ENCODE measurements around the gene PDE4D. TPM values are rescaled to one million over a fixed set of nuclear protein-coding genes. Genes with fewer than 3 reads are reported as not detected.
"Not testable (repeated sequence)": the region's sequence is repeated elsewhere in the genome, so short reads cannot be mapped to it uniquely, and the experiment has no call there.

Gene PDE4D
- total RNA-seq, 1 donor from 2014 or later, result 13.2 TPM

DNA sequence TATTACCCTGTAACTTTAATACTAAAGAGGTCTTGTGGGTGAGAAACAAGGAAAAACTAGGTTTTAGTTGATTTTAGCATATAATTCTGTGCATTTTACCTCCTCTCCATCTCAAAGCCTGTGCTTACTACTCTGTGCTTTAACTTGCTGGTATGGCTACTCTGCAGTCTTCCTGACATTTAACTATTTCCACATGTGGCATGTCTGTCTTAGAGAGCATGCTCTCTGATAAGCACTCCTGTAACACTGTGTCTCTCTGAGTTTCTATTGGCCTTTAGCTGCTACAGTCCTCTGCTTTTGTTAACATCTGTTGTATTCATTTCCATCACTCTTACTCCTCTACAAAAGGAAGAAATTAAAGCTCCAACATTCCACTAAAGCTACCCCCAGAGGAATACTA, 892.4 kb downstream of the PDE4D start:
- peaks cover 17% of the 10 kb centered on the region for H3K4me1 Mint-ChIP-seq (ENCODE audit: low read depth, unreplicated experiment)
- H3K27me3 Mint-ChIP-seq (ENCODE audit: unreplicated experiment), result no peaks in the 10 kb centered on the region
- TF ChIP-seq, protein P1, sequence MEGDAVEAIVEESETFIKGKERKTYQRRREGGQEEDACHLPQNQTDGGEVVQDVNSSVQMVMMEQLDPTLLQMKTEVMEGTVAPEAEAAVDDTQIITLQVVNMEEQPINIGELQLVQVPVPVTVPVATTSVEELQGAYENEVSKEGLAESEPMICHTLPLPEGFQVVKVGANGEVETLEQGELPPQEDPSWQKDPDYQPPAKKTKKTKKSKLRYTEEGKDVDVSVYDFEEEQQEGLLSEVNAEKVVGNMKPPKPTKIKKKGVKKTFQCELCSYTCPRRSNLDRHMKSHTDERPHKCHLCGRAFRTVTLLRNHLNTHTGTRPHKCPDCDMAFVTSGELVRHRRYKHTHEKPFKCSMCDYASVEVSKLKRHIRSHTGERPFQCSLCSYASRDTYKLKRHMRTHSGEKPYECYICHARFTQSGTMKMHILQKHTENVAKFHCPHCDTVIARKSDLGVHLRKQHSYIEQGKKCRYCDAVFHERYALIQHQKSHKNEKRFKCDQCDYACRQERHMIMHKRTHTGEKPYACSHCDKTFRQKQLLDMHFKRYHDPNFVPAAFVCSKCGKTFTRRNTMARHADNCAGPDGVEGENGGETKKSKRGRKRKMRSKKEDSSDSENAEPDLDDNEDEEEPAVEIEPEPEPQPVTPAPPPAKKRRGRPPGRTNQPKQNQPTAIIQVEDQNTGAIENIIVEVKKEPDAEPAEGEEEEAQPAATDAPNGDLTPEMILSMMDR (IDR thresholded peaks at IDR 0.05; ENCODE audit: partially characterized antibody, unreplicated experiment), result no peak
- no peak for DNase-seq
- H3K4me3 Mint-ChIP-seq (ENCODE audit: unreplicated experiment), result no peak overlapping the region
- H3K36me3 Mint-ChIP-seq (ENCODE audit: unreplicated experiment), result no peaks in the 10 kb centered on the region
- H3K27ac Mint-ChIP-seq (ENCODE audit: unreplicated experiment), result no peak overlapping the region
- peaks cover 1% of the 10 kb centered on the region for H3K9me3 Mint-ChIP-seq (ENCODE audit: unreplicated experiment)

DNA sequence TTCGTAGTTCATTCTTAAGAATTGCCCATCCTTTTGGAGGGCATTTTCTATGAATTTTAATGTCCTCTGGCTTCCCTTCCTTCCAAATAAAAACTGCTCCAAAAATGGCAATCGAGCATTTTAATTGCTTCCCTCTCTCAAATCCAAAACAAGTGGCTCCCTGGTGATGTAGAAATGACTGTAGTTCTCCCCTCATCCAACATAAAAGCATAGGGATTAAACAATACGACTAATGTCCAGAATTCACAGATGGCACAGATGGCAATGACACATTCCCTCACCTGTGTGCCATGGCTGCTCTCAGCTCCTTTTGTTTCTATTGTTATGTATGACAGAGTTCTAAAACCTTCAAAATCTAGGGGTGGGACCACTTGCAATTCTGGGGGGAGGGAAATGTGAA, 893.3 kb downstream of the PDE4D start:
- no peak overlapping the region for H3K4me3 Mint-ChIP-seq (ENCODE audit: unreplicated experiment)
- H3K9me3 Mint-ChIP-seq (ENCODE audit: unreplicated experiment), result peaks cover 1% of the 10 kb centered on the region
- H3K4me1 Mint-ChIP-seq (ENCODE audit: low read depth, unreplicated experiment), result peaks cover 17% of the 10 kb centered on the region
- H3K27ac Mint-ChIP-seq (ENCODE audit: unreplicated experiment), result peak overlapping the region; percentile 13
- no peaks in the 10 kb centered on the region for H3K27me3 Mint-ChIP-seq (ENCODE audit: unreplicated experiment)
- H3K36me3 Mint-ChIP-seq (ENCODE audit: unreplicated experiment), result no peaks in the 10 kb centered on the region
- TF ChIP-seq, protein P1 (IDR thresholded peaks at IDR 0.05; ENCODE audit: partially characterized antibody, unreplicated experiment), result no peak
- no peak for DNase-seq

DNA sequence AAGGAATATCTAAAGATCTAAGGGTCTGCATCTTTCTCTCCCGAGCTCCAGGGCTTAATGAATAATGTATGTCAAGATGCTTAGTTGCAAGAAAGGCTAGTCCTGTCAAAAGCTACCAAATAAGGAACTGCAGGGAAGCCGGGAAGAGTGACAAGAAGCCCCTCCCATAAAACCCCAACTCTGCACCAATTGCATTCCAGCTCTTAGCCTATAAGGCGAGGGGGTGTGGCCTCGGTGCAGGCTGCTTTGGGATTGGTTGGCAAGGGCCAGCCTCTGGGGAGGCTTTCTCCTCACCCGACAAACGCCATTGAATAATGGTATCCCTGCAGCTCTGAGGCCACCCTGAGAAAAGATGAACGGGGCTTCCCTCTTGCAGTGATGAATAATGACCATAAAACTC, 893.7 kb downstream of the PDE4D start:
- Mint-ChIP-seq H3K36me3 (ENCODE audit: unreplicated experiment) (no peaks in the 10 kb centered on the region), H3K9me3 (ENCODE audit: unreplicated experiment) (peaks cover 1% of the 10 kb centered on the region), H3K27me3 (ENCODE audit: unreplicated experiment) (no peaks in the 10 kb centered on the region), H3K4me3 (ENCODE audit: unreplicated experiment) (peak overlapping the region; percentile 73), H3K27ac (ENCODE audit: unreplicated experiment) (peak overlapping the region; percentile 60), H3K4me1 (ENCODE audit: low read depth, unreplicated experiment) (peaks cover 17% of the 10 kb centered on the region)
- TF ChIP-seq, protein P1 (IDR thresholded peaks at IDR 0.05; ENCODE audit: partially characterized antibody, unreplicated experiment), result no peak
- DNase-seq, result peak; percentile 65

DNA sequence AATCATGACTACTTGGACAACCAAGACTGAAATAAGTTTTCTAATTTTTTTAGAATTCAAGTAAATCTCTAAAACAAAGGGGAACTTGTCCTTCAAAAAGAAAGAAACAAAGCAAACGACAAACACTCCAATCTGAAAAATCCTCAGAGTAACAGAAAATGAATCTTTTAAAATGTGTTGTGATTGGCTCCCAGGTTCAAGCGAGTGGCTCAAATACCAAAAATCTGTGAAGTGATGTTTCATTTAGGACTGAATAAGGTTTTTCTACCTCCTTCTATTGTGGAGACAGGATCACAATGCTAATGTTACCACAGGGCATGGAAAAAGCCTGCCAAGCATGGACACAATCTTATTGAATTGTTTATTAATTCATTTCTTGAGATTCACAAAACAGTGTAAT, 895.0 kb downstream of the PDE4D start:
- Mint-ChIP-seq H3K4me1 (ENCODE audit: low read depth, unreplicated experiment) (peaks cover 14% of the 10 kb centered on the region), H3K27me3 (ENCODE audit: unreplicated experiment) (no peaks in the 10 kb centered on the region), H3K9me3 (ENCODE audit: unreplicated experiment) (peaks cover 1% of the 10 kb centered on the region), H3K27ac (ENCODE audit: unreplicated experiment) (no peak overlapping the region), H3K36me3 (ENCODE audit: unreplicated experiment) (no peaks in the 10 kb centered on the region), H3K4me3 (ENCODE audit: unreplicated experiment) (no peak overlapping the region)
- DNase-seq, result no peak
- TF ChIP-seq, protein P1 (IDR thresholded peaks at IDR 0.05; ENCODE audit: partially characterized antibody, unreplicated experiment), result no peak

DNA sequence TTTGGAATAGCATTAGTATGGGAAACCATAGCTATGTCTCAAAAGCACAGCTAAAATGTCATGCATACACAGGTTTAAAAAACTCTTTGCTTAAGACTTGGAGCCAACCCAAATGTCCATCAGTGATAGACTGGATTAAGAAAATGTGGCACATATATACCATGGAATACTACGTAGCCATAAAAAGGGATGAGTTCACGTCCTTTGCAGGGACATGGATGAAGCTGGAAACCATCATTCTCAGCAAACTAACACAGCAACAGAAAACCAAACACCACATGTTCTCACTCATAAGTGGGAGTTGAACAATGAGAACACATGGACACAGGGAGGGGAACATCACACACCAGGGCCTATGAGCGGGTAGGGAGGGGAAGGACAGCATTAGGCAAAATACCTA, 897.7 kb downstream of the PDE4D start:
- H3K4me1 Mint-ChIP-seq (ENCODE audit: low read depth, unreplicated experiment); H3K27ac Mint-ChIP-seq (ENCODE audit: unreplicated experiment); H3K4me3 Mint-ChIP-seq (ENCODE audit: unreplicated experiment); H3K9me3 Mint-ChIP-seq (ENCODE audit: unreplicated experiment); H3K27me3 Mint-ChIP-seq (ENCODE audit: unreplicated experiment); H3K36me3 Mint-ChIP-seq (ENCODE audit: unreplicated experiment); DNase-seq: not testable (repeated sequence)

DNA sequence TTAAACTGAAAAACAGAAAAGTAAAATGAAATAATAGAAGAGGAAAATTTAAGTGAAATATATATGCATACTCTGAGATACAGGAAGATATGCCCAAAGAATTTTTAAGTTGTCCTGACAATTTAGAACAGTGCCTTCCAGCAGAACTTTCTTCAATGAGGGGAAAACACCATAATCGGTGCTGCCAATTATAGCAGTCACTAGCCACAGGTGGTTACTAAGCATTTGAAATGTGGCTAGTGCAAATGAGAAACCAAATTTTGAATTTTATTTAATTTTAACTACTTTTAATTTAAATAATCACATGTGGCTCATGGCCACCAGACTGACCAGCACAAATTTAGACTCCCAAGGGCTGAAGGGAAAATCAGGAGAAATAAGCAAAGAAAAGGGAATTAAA, 900.1 kb downstream of the PDE4D start:
- TF ChIP-seq, protein P1 (IDR thresholded peaks at IDR 0.05; ENCODE audit: partially characterized antibody, unreplicated experiment), result no peak
- H3K27me3 Mint-ChIP-seq (ENCODE audit: unreplicated experiment), result peaks cover 2% of the 10 kb centered on the region
- no peaks in the 10 kb centered on the region for H3K4me1 Mint-ChIP-seq (ENCODE audit: low read depth, unreplicated experiment)
- no peak overlapping the region for H3K4me3 Mint-ChIP-seq (ENCODE audit: unreplicated experiment)
- H3K36me3 Mint-ChIP-seq (ENCODE audit: unreplicated experiment), result no peaks in the 10 kb centered on the region
- H3K9me3 Mint-ChIP-seq (ENCODE audit: unreplicated experiment), result no peaks in the 10 kb centered on the region
- DNase-seq, result no peak
- no peak overlapping the region for H3K27ac Mint-ChIP-seq (ENCODE audit: unreplicated experiment)
